Ovary (tissue), 9 donors: ENCODE results near the gene HAND1. TPM values are rescaled to one million over a fixed set of nuclear protein-coding genes. Genes with fewer than 3 reads are reported as not detected.

Source experiments
- DNase-seq, 5 donors: peaks; one replicate each; pipeline ENCODE4 v3.0.0-alpha.2; 2019 to 2020
- H3K27ac ChIP-seq, 2 donors: fragments of 200-600 bp; one replicate each; pipeline versions ENCODE4 v1.5.1 to v1.8.0; 2019 to 2022
- H3K27me3 ChIP-seq: fragments of 200-600 bp; one replicate; pipeline ENCODE4 v1.8.0; 2022
- H3K36me3 ChIP-seq: fragments of 200-600 bp; sonication (generic); one replicate; pipeline ENCODE4 v1.5.1; 2019
- H3K4me1 ChIP-seq: one replicate; pipeline ENCODE4 v1.8.1; 2013; ENCODE audit warnings: mild to moderate bottlenecking, moderate library complexity; ENCODE audit not compliant: insufficient read depth
- H3K4me3 ChIP-seq: fragments of 200-600 bp; sonication (generic); one replicate; pipeline ENCODE4 v1.5.1; 2017
- H3K9me3 ChIP-seq, 2 donors: fragments of 200-600 bp in 1 of 2; sonication (generic) in 1 of 2; one replicate each; pipeline versions ENCODE4 v1.5.1 to v1.8.1; 2013 to 2019; ENCODE audit warnings: mild to moderate bottlenecking in 1 of 2, moderate library complexity in 1 of 2
- CTCF ChIP-seq, 3 donors: fragments of 450-650 bp in 2 of 3; fragments of 200-600 bp in 1 of 3; IDR thresholded peaks; one replicate each; pipeline versions ENCODE4 v1.5.1 to v1.8.0; 2016 to 2022; ENCODE audit warnings: antibody characterized with exemption in 3 of 3, mild to moderate bottlenecking in 1 of 3
- EP300 ChIP-seq: sonication (generic); formaldehyde crosslinking; IDR thresholded peaks from one replicate; pipeline ENCODE4 v1.6.1; 2017; ENCODE audit warnings: antibody characterized with exemption
- POLR2A ChIP-seq: fragments of 450-650 bp; IDR thresholded peaks from one replicate; pipeline ENCODE4 v1.6.1; 2017; ENCODE audit warnings: antibody characterized with exemption, mild to moderate bottlenecking, moderate library complexity
- WGBS, 3 donors: extraction: QIAGEN DNeasy Blood & Tissue Kit in 1 of 3; methylation state at CpG; one replicate each; pipeline versions ENCODE4 v1.1.5 to v1.1.7; 2013 to 2017; 5-methylcytosine and 5-hydroxymethylcytosine counted together
- intact Hi-C, 4 donors: fragments of 100-400 bp; cut with DNase I; formaldehyde crosslinking; loops; one replicate each; pipeline versions ENCODE4 v1.11.0 to v1.15.1; 2022 to 2023
- polyA plus RNA-seq, 2 donors: library from polyadenylated mRNA; stranded (reverse); fragments of 200-250 nt in 1 of 2; fragments of 350-450 nt in 1 of 2; fragmentation: Illumina TruSeq in 1 of 2; extraction: RNeasy Lipid Tissue Mini Kit (QIAGEN cat#74804) in 1 of 2; gene quantifications; one replicate each; pipeline ENCODE4 v1.2.3, GENCODE V29; 2013 to 2014
- total RNA-seq, 7 donors: library from RNA; depleted of rRNA in 2 of 7; stranded (reverse); fragments of >200 nt in 2 of 7; fragmentation: NEBNext Ultra II Directional in 3 of 7; extraction: Animal tissue kit (Norgen Biotek cat#: 25700) in 3 of 7; gene quantifications; one replicate each; pipeline versions ENCODE4 v1.1.0 to v1.2.4, GENCODE V29; 2016 to 2023
- donor health status: DM: no; HTN: no; CAD: no; lungs with moderate emphysema.
- donor health status: DM: no; HTN: no; CAD: no.
- donor health status: Bipolar disorder and iron deficiency.
- donor health status: DM: yes; HTN: yes; CAD: no.
- donor health status: DM: no; HTN: no; CAD: no.
- donor health status: DM: yes; HTN: yes; CAD: no.

The HAND1 gene
- total and polyA plus RNA-seq, 9 donors = not detected

- WGBS, 3 donors = 84 to 92% (median 85%) methylated on average over 1 of the region's 1 CpG
- Histone ChIP-seq H3K27me3 (no peaks in the 10 kb centered on the region), H3K27ac (no peak overlapping the region), H3K4me1 (no peaks in the 10 kb centered on the region), H3K36me3 (no peaks in the 10 kb centered on the region), H3K9me3 (no peaks in the 10 kb centered on the region), H3K4me3 (no peak overlapping the region)
- TF ChIP-seq CTCF (IDR thresholded peaks at IDR 0.05) (no peak), EP300 (no peak), POLR2A (no peak)
- no peak for DNase-seq
- intact Hi-C loops = no loop called here
Observed at GRCh38 chr5:154429341-154429740, 48.7 kb downstream of the HAND1 start.

- DNase-seq = no peak
- no peaks in the 10 kb centered on the region for H3K36me3 ChIP-seq
- no peak overlapping the region for H3K27ac ChIP-seq
- intact Hi-C loops = no loop called here
- H3K4me1 ChIP-seq = no peaks in the 10 kb centered on the region
- H3K4me3 ChIP-seq = no peak overlapping the region
- H3K9me3 ChIP-seq = no peaks in the 10 kb centered on the region
- TF ChIP-seq POLR2A (no peak), CTCF (IDR thresholded peaks at IDR 0.05) (no peak)
- 96 to 98% (median 98%) methylated on average over 3 of the region's 3 CpGs for WGBS, 3 donors
- no peaks in the 10 kb centered on the region for H3K27me3 ChIP-seq
Observed at GRCh38 chr5:154428208-154428607, 49.8 kb downstream of the HAND1 start.

Other genes starting within 250 kb of the HAND1 start
- 10 to 100 TPM; 18.7 to 63.1 (median 41.5) TPM for gene SAP30L, start 32.2 kb downstream of the HAND1 start, total RNA-seq
- gene SAP30L, start 32.2 kb downstream of the HAND1 start, polyA plus RNA-seq = 10 to 100 TPM; 23.1 to 58.2 TPM